HEK293T (cell line): ENCODE measurements around the gene MFSD12.

Source experiments
- ARNT ChIP-seq: fragments of 450-650 bp; IDR thresholded peaks from 2 replicates; pipeline ENCODE4 v1.6.1; 2017; ENCODE audit warnings: mild to moderate bottlenecking
- ELF4 ChIP-seq: fragments of 450-650 bp; IDR thresholded peaks from 2 replicates; pipeline ENCODE4 v1.6.1; 2017; ENCODE audit warnings: antibody characterized with exemption
- FOXM1 ChIP-seq: fragments of 450-650 bp; IDR thresholded peaks from 2 replicates; pipeline ENCODE4 v1.6.1; 2017; ENCODE audit warnings: mild to moderate bottlenecking, borderline replicate concordance
- L3MBTL2 ChIP-seq: fragments of 450-650 bp; conservative IDR thresholded peaks from 2 replicates; pipeline ENCODE4 v1.6.1; 2016; ENCODE audit warnings: mild to moderate bottlenecking
- SP1 ChIP-seq: fragments of 450-650 bp; IDR thresholded peaks from 2 replicates; pipeline ENCODE4 v1.6.1; 2017

DNA sequence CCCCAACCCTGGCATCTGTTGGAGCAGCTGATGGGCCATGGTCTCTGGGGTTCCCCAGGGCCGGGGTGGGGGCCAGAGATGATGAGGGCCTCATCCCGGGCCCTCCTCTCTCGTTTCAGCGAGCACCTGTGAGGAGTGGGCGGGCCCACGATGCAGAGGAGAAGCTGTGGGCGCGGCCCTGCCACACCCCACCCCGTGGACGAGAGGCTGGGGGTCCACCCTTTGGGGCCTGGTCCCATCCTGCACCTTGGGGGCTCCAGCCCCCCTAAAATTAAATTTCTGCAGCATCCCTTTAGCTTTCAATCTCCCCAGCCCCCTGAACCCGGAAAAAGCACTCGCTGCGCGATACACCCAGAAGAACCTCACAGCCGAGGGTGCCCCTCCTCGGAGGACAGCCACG lies 21.0 kb upstream of the MFSD12 start:
- TF ChIP-seq ELF4, result no peak
- TF ChIP-seq FOXM1, result no peak
- TF ChIP-seq ARNT, result no peak
- no peak for TF ChIP-seq SP1
- no peak for TF ChIP-seq L3MBTL2
